ENCODE measurements around the gene ATP8A1.

The ATP8A1 gene

GRCh38 chr4:42543762-42544161 lies 113.1 kb downstream of the ATP8A1 start:
- no peak overlapping the region for H3K4me3 ChIP-seq (ENCODE audit: low read depth, low read length)
- TF ChIP-seq CTCF (IDR thresholded peaks at IDR 0.05; ENCODE audit: borderline replicate concordance, insufficient read depth, low read depth, low read length), result no peak

GRCh38 chr4:42543126-42543525 lies 113.8 kb downstream of the ATP8A1 start:
- no peak for TF ChIP-seq CTCF (IDR thresholded peaks at IDR 0.05; ENCODE audit: borderline replicate concordance, insufficient read depth, low read depth, low read length)
- H3K4me3 ChIP-seq (ENCODE audit: low read depth, low read length), result no peak overlapping the region

GRCh38 chr4:42541647-42542046 lies 115.3 kb downstream of the ATP8A1 start:
- H3K4me3 ChIP-seq (ENCODE audit: low read depth, low read length), result no peak overlapping the region
- TF ChIP-seq CTCF (IDR thresholded peaks at IDR 0.05; ENCODE audit: borderline replicate concordance, insufficient read depth, low read depth, low read length), result no peak

- no peak for TF ChIP-seq CTCF (IDR thresholded peaks at IDR 0.05; ENCODE audit: borderline replicate concordance, insufficient read depth, low read depth, low read length)
Observed at GRCh38 chr4:42533042-42533441, 123.9 kb downstream of the ATP8A1 start.

GRCh38 chr4:42531341-42532030 lies 125.4 kb downstream of the ATP8A1 start:
- no peak for TF ChIP-seq CTCF (IDR thresholded peaks at IDR 0.05; ENCODE audit: borderline replicate concordance, insufficient read depth, low read depth, low read length)

More at GRCh38 chr4:42533042-42533441, 123.9 kb downstream of the ATP8A1 start:
- H3K4me3 ChIP-seq (ENCODE audit: low read depth, low read length), result no peak overlapping the region

GRCh38 chr4:42523066-42523718 lies 133.7 kb downstream of the ATP8A1 start:
- no peak for TF ChIP-seq CTCF (IDR thresholded peaks at IDR 0.05; ENCODE audit: borderline replicate concordance, insufficient read depth, low read depth, low read length)
- no peak overlapping the region for H3K4me3 ChIP-seq (ENCODE audit: low read depth, low read length)

More at GRCh38 chr4:42531341-42532030, 125.4 kb downstream of the ATP8A1 start:
- H3K4me3 ChIP-seq (ENCODE audit: low read depth, low read length), result no peak overlapping the region

Measured in GM12875 (cell line).